NCI-H446 (cell line): ENCODE measurements around the gene CCDC197.

Experiments used
- DNase-seq, 2 experiments: peaks; one replicate each; lab custom pipeline; 2025; lab: John Stamatoyannopoulos, UW

The CCDC197 gene

DNA sequence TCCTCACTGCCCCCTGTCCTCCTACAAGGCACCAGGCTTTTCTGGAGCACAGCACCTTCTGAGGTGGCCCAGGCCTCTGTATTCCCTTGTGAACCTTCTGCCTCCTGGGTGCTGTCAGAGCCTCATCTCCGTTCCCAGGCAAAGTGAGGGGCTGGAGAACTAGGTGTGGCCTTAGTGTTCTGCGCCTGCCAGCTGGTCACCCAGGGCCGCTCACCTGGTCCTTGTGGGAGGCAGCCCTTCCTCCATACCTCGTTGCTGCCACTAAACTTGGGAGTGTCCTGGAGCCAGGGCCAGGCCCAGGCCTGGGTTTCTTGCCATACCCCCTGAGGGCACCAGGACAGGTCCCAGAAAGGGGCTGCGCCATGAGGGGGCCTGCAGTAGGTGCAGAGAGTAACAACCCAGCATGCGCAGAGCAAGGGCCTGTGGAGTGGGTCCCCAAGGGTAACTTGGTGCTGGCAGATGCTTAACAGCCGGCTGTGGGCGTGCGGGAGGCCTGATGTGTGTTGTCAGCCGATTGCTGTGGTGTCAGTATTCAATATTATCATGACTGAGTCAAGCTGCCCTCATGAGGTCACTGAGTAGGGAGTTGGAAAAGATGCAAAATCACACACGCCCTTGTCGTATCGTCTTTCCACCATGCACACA lies 46.1 kb downstream of the CCDC197 start:
- DNase-seq: no peak

- DNase-seq: no peak
Observed at GRCh38 chr14:94043756-94044475, 46.8 kb downstream of the CCDC197 start.

DNA sequence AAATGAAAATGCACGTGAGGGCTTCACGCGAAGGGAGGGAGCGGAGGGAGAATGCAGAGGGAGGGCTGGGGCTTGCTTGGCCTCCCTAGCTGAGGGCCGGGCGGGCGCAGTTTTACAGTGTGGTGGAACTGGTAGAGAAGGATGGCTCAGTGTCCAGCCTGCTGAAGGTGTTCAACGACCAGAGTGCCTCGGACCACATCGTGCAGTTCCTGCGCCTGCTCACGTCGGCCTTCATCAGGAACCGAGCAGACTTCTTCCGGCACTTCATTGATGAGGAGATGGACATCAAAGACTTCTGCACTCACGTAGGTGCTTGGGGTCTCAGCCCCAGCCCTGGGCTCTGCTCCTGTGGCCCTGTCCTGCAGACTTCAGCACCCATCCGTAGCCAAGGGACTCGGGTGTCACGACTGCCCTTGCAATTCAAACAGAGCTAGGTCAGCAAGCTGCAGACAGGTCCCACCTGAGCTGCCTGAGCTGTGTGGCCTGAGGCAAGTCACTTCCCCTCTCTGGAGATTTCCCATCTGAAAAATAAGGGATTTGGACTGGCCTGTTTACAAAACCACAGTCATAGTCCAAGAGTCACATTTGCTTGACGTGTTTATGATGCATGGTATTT lies 47.5 kb downstream of the CCDC197 start:
- no peak for DNase-seq

GRCh38 chr14:94045101-94045500 lies 48.0 kb downstream of the CCDC197 start:
- DNase-seq: no peak

GRCh38 chr14:94045563-94046345 lies 48.7 kb downstream of the CCDC197 start:
- DNase-seq: no peak

- DNase-seq: no peak
Observed at GRCh38 chr14:94046696-94047250, 49.7 kb downstream of the CCDC197 start.

DNA sequence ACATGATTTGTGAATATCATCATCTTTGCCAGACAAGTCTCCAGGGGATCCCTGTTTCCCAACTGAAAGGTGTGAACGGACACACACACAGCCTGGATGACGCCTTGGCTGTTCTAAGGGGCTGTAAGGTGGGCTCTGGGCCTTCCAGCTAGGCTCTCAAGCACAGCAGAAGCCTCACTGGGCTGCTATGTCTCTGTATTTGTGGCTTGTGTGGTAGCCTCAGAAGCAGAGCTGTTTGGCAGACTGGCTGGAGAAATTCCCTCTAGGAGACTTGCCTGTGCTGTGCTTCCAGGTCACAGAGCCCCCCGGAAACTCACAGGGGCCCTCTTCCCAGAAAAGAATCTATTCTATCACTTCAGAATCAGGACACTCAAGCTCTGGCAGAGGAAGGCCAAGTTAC lies 50.5 kb downstream of the CCDC197 start:
- DNase-seq: no peak

DNA sequence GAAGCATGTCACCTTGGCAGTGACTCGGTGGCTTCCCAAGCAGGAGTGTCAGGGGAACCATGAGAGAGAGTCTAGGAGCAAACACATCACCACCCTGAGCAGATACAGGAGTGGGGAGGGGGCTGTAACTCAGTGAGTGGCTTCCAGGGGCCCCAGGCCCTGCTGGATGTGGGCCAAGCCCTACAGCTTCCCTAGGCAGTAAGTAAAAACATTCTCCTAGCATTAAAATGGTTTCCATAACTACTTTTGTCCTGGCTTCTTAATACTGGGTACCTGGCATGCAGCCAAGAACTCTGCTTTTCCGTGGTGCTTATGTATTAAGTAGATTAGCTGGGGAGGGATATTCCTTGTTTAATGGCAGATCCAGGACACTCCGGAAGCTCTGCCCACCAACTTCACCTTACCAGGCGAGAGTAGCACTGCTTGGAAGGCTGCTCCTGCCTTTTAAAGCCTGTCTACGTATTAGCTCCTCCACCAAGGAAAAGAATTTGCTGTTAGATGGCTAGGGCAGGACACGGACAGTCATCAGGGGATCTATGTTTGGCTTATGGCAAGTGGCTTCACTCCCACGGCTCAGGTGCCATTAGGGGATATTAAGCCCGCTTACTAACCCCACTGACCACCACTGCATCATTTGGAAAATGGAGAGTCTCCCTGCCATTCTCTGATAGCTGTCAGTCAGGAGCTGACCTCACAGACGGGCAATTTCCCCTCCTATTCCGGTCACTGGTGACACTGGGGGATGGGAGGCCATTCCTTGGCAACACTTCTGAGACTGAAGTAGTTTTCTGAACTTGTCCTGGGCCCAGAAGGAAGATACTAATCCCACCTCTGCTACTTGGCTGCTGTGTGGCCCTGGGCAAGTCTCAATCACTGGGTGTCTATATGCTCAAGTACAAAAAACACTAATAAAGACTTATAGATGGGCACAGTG lies 51.9 kb downstream of the CCDC197 start:
- no peak for DNase-seq

- no peak for DNase-seq
Observed at GRCh38 chr14:94049625-94050023, 52.5 kb downstream of the CCDC197 start.

DNA sequence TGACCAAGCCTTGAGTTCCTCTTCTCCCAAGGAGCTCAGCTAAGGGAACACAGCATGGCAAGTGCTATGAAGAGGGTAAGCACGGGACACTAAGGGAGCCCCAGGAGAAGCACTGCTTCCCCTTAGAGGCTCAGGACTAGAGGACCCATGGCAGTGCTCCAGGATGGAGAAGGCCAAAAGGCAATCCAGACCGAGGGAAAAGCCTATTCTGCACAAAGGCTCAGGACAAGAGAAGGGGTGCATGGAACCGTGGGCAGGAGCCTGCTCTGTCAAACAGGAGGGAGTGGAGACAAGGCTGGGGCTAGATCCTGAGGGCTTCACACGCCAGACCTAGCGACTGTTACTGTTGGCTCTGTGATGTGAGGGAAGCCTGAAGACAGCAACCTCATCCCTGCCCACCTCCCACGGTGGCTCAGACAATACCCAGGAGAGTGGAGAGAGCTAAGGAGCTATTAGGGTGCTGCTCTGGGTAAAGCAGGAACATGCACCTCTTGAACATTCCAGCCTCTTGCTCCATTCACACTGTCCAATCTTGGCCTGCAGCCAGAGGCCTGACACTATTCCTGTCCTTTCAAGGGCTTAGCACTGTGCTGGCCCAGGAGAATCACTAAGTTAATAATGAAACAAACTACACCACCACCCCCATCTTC lies 53.3 kb downstream of the CCDC197 start:
- no peak for DNase-seq

DNA sequence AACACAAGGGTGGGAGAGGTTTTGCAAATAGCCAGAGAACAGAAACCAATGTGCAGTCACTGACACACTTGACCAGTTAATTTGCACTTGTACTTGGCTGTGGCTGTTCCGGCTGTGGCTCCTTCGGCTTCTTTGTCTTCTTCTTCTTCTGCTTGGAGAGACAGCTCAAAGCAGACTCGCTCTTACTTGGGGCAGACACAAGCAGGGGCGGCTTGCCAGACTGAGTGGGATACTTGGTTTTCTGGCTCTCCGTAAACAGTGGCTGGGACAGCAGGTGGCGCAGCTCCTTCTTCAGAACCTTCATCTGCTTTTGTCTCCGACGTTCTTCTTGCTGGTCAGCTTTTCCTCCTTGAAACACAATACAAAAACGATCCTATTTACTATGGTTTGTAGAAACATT lies 54.0 kb downstream of the CCDC197 start:
- peak in 1 of 2 experiments; percentile 6 for DNase-seq

DNA sequence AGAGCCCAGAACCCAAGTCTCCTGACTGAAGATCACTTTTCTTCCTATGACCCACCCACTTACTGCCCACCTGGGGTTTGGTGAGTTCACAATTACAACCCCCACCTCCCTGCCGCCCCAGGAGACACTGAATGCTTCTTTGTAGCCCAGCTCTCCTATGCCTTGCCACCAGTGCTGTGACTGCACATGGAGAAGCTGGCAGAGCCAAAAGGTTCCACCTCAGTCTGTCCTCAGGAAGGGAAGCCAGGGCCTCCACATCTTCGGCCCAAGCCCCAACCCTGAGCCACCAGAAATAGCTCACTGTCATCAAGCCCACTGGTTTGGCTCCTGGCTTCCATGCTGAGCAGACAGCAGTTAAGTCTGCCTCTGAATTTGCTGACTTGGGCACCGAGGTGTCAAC lies 54.7 kb downstream of the CCDC197 start:
- DNase-seq: no peak

GRCh38 chr14:94052199-94052598 lies 55.1 kb downstream of the CCDC197 start:
- no peak for DNase-seq

GRCh38 chr14:94052662-94053061 lies 55.6 kb downstream of the CCDC197 start:
- DNase-seq: no peak

DNA sequence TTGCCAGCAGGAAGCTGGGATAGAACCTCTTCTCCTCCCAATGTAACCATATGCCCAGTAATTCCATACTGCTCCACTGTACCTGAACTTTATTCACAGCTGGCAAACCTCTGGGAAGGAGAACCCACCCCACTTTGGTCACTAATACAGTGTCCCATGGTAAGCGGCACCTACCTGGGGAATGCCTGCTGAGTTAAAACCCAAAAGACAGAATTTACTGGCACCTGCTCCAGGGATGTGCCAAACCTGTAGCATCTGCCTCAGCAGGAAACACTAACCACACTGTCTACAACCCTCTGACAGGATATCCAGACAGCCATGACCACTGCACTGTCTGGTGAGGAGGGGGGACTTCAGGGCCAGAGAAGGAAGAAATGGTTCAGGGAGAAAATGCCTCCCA lies 57.3 kb downstream of the CCDC197 start:
- DNase-seq: no peak

GRCh38 chr14:94054936-94055335 lies 57.8 kb downstream of the CCDC197 start:
- DNase-seq: no peak

GRCh38 chr14:94056579-94057308 lies 59.6 kb downstream of the CCDC197 start:
- no peak for DNase-seq

DNA sequence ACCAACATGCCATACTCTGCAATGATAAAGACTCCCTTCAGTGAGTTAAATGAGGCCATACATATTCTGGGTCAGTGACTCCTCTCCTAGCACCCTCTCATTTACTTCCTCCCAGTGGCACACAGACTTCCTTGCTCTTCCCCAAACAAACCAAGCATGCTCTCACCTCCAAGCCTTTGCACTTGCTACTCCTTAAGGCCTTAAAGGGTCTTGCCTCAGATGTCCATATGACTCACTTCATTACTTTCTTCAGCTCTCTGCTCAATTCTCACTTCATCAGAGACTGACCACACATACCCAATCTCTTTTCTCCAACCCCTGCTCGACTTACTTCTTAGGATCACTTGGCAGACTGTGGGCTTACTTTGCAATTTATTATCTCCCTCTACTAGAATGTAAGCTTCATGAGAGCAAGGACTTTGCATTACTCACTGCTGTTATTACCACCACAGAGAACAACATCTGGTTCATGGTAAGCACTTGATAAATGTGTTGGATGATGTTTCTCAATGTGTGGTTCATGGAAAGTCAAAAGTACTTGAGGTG lies 61.1 kb downstream of the CCDC197 start:
- no peak for DNase-seq
